ENCODE measurements around the gene ZNF511. TPM values are rescaled to one million over a fixed set of nuclear protein-coding genes. Genes with fewer than 3 reads are reported as not detected.

The ZNF511 gene
- total RNA-seq, 1 experiment from 2014 or later, result 89.4 TPM

- no peak overlapping the region for H2AK5ac ChIP-seq (ENCODE audit: insufficient read length, low read length)
- peaks cover 26% of the 10 kb centered on the region for H3K27me3 ChIP-seq (ENCODE audit: insufficient read depth, low read length)
- no peaks in the 10 kb centered on the region for H3K79me2 ChIP-seq (ENCODE audit: insufficient read depth, low read length)
- peaks cover 2% of the 10 kb centered on the region; the same call in 1 of the 2 replicates for H3K4me1 ChIP-seq (ENCODE audit: insufficient read depth, low read length)
- Mint-ChIP-seq H3K27ac (no peak overlapping the region), H3K4me3 (no peak overlapping the region), H3K27me3 (ENCODE audit: low read depth) (peaks cover 23% of the 10 kb centered on the region), H3K36me3 (ENCODE audit: insufficient read depth in 1 of 3, low read depth in 3 of 3) (no peaks in the 10 kb centered on the region; a peak in 1 of 7 replicates), H3K9me3 (no peaks in the 10 kb centered on the region; a peak in 1 of 5 replicates), H3K4me1 (peaks cover 7 to 8% of the 10 kb centered on the region in 2 experiments)
- no peak overlapping the region for H3K14ac ChIP-seq (ENCODE audit: insufficient read depth, low read length)
- H4K5ac ChIP-seq (ENCODE audit: insufficient read length, low read depth, low read length), result no peak overlapping the region
- H3K27ac ChIP-seq (ENCODE audit: insufficient read length, low read depth, low read length), result no peak overlapping the region
- no peak overlapping the region for H2BK12ac ChIP-seq (ENCODE audit: insufficient read length, low read depth, low read length)
- H3K23ac ChIP-seq (ENCODE audit: insufficient read length, low read depth, low read length), result no peak overlapping the region
- H3K23me2 ChIP-seq (ENCODE audit: insufficient read length, low read depth, low read length, poor library complexity, severe bottlenecking), result peaks cover 7% of the 10 kb centered on the region
- H3K4ac ChIP-seq (ENCODE audit: low read depth, low read length), result no peak overlapping the region
- H3K9ac ChIP-seq (ENCODE audit: extremely low read depth, insufficient read length, low read length), result no peak overlapping the region
- H2BK120ac ChIP-seq (ENCODE audit: low read depth, low read length, poor library complexity, severe bottlenecking), result no peak overlapping the region
- no peak for TF ChIP-seq CTCF (conservative IDR thresholded peaks at IDR 0.05)
- H4K20me1 ChIP-seq (ENCODE audit: control insufficient read depth, insufficient read depth, insufficient read length), result no peaks in the 10 kb centered on the region
- H2BK5ac ChIP-seq (ENCODE audit: insufficient read length, low read length), result no peak overlapping the region
- H3K18ac ChIP-seq (ENCODE audit: insufficient read length, low read depth, low read length), result no peak overlapping the region
- WGBS (ENCODE audit: extremely low coverage, insufficient read length, low lambda C conversion rate), result 100% methylated on average over 1 of the region's 13 CpGs
- no peak overlapping the region for H4K91ac ChIP-seq (ENCODE audit: insufficient read length, low read depth, low read length)
- H3T11ph ChIP-seq (ENCODE audit: low read length), result no peak overlapping the region
- no peak for DNase-seq
- H3K9me3 ChIP-seq (ENCODE audit: control insufficient read depth, low read depth, low read length), result no peaks in the 10 kb centered on the region
- H2BK20ac ChIP-seq (ENCODE audit: low read depth, low read length, poor library complexity, severe bottlenecking), result no peak overlapping the region
- H2AFZ ChIP-seq (ENCODE audit: low read length), result no peak overlapping the region
- no peak overlapping the region for H3K56ac ChIP-seq (ENCODE audit: insufficient read length, low read depth, low read length)
- no peak overlapping the region for H3K4me2 ChIP-seq (ENCODE audit: insufficient read depth, insufficient read length, low read length)
- H2BK15ac ChIP-seq (ENCODE audit: low read depth, low read length), result no peak overlapping the region
- no peak overlapping the region for H4K8ac ChIP-seq (replicated peaks; ENCODE audit: insufficient read length, low read depth, low read length)
- H3K79me1 ChIP-seq (ENCODE audit: insufficient read depth, low read depth, low read length, poor library complexity, severe bottlenecking), result no peaks in the 10 kb centered on the region
Observed at GRCh38 chr10:133339708-133340380, 31.1 kb downstream of the ZNF511 start.
